Activated CD4-positive, alpha-beta T cell treated with anti-CD3 and anti-CD28 coated beads, Interleukin-2, Interleukin-4, amounts not matched to agents 100 ng/mL and 50 ng/mL, durations not matched to agents 16 hours and 8 hours (primary cell): ENCODE data around the gene MAP3K21.

Experiments
- DNase-seq: peaks from one replicate; pipeline ENCODE4 v3.0.0-alpha.2; 2020; ENCODE audit warnings: low spot score

The MAP3K21 gene

DNA sequence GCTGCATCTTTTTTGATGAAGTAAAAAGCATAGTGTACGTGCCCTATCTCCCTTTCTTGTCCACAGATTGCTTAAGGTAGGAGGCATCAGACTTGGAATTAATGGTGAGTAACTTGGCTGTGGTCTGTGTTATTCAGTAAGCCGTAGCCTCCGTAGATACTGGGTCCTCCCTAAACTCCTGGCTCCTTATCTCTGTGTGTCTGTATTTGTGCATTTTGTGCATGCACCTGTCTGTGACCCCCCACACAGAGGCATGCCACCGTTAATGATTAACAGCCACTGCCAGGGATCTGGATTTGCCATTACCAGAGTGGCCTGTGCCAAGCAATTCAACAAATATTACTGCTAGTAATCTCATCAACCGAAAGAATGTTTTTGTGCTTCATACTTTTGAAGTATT, 31.9 kb downstream of the MAP3K21 start:
- no peak for DNase-seq

DNA sequence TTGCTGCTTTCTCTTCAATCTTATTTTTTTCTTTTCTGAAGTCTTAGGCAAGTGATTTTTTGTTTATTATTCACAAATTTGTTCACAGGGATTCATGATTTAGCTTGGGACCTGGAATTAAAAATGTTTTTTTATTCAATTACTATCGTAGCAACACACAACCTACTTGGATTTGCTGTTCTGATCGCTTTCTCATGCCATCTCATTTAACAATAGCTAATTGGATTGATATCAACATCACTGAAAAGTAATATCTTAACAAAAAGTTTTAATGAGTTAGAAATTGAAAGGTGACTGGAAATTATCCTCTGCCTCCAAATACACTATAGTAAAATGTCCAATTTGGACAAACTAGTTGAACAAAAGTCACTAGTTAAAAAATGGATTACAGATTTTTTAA, 32.4 kb downstream of the MAP3K21 start:
- DNase-seq: no peak

- no peak for DNase-seq
Measured at GRCh38 chr1:233360525-233361102, 33.1 kb downstream of the MAP3K21 start.

GRCh38 chr1:233361876-233362275, 34.4 kb downstream of the MAP3K21 start:
- DNase-seq: no peak

GRCh38 chr1:233362743-233363142, 35.2 kb downstream of the MAP3K21 start:
- DNase-seq: no peak

DNA sequence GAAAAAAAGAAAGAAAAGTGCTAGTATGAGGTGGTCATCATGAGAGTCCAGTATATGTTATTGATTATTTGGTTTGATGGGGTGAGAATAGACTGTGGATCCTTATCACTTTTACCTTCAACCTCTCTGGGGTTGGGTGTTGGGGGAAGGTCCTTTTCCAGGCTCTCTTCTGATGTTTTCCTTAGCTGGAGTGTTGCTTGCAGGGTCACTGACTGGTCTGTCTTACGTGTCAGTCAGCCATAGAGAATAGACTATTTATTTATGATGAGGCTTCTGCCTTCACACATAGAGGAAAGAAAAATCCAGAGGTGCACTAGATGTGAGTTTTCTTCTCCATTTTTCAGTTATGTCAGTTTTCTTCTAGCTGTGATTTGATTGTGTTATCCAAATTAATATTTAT, 36.5 kb downstream of the MAP3K21 start:
- DNase-seq: no peak

GRCh38 chr1:233364695-233365539, 37.4 kb downstream of the MAP3K21 start:
- no peak for DNase-seq

GRCh38 chr1:233366575-233366974, 39.1 kb downstream of the MAP3K21 start:
- DNase-seq: no peak

GRCh38 chr1:233367057-233367803, 39.7 kb downstream of the MAP3K21 start:
- no peak for DNase-seq

DNA sequence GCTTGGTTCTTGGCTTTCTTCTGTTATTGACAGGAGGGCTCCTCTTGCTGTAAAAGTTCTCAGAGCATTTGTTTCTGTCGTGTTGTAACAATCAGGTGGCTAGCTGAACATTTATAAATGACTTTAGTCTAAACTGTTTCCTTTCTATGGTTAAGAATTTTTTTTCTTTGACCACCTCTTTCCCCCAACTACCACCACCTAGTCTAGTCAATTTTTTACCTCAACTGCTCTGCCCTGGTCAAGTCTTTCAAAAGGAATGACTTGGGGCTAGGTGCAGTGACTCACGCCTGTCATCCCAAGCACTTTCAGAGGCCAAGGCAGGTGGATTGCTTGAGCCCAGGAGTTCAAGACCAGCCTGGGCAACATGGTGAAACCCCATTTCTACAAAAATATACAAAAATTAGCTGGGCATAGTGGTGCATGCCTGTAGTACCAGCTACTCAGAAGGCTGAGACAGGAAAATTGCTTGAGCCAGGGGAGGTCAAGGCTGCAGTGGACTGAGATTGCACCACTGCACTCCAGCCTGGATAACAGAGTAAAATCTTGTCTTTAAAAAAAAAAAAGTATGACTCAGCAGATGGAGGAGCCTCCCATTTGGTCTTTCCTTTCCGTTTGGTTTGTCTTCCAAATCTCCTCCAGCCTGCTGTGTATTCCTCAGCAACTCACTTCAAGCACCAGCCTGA, 40.7 kb downstream of the MAP3K21 start:
- no peak for DNase-seq

GRCh38 chr1:233368789-233369130, 41.2 kb downstream of the MAP3K21 start:
- no peak for DNase-seq

DNA sequence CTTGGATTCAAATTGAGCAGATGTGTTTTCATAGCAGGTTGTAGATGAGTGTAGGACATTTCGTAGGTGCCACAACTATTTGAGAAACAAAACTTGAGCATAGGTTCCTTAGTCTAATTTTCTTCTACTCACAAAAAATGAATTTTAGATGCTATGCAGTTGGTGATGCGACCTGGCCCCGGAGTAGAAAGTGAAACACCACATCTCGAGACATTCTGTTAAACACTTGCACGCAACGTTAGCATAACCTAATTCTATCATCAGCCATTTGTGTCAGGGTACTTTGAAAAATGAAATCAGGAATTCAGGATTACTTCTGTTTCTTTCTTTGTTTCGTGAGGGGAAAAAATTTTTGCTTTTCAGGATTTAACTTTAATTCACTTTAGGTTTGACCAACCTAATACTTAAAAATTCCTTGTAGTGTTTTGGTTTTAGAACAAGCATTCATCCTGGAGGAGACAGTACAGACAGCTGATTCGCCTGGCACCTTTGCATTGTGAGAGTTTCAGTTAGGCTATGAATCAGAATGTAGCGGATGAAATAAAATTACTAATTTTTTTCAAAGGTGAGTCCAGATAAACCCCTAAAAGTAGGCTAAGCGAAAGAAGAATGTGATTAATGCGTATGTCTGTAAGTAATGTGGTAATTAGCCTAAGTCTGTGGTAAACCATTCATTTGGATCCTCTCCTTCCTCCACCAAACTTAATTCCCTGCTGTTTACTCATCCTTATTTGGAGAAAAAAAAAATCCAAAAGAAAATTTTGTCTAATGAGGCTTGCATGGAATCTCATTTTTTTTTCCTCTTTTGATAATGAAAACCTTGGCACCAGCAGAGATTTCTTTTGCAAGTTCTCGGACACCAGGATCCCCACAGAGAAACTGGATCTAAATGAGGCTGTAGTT, 44.9 kb downstream of the MAP3K21 start:
- DNase-seq: peak; percentile 40

- DNase-seq: no peak
Measured at GRCh38 chr1:233373226-233373625, 45.7 kb downstream of the MAP3K21 start.

DNA sequence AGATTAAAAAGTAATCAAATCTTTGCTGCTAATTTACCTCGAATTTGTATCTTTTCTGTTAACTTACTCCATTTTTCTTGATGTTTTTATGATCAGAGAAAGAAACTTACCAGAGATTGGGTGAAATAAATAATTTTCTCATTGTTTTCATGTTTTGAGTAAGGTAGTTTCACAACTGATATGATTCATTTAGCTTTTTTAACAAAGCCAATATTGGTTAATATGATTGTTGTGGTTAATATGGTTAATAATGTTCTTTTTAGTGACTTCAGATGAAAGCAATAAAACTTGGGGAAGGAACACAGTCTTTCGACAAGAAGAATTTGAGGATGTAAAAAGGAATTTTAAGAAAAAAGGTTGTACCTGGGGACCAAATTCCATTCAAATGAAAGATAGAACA, 48.1 kb downstream of the MAP3K21 start:
- peak; percentile 13 for DNase-seq

- DNase-seq: no peak
Measured at GRCh38 chr1:233376382-233377110, 49.0 kb downstream of the MAP3K21 start.

GRCh38 chr1:233379869-233380438, 52.4 kb downstream of the MAP3K21 start:
- no peak for DNase-seq

DNA sequence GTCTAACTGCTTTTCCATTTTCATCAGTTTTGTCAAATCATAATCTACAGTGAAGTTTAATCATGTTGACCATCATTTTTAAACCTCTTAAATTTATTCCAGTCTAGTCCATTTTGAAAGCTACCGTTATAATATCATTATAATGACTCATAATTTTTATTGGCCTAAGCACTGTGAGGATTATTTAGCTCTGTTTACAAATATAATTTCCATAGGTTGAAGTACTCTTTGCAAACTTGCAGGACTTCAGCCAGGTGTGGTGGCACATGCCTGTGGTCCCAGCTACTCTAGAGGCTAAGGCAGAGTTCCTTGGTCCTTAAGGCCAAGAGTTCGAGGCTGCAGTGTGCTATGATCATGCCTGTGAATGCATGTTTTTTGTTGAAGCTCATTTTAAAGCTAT, 54.3 kb downstream of the MAP3K21 start:
- no peak for DNase-seq

DNA sequence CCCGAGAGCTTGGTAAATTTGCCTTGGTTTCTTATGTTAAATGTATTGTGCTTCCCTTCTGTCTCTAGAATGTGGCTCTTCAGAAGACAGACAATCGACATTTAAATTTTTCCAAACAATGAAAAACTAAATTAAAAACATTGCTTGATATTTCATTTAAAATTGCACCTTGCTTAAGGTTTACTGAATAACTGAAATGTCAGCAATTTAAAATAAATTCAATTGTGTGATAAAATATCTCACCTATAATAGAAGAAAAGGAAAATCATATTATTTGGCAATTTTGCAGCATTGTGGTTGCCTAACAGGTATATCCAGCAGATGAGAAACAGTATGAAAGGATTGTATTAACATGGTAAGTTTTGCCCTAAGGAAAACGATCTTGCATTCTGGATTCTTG, 56.5 kb downstream of the MAP3K21 start:
- no peak for DNase-seq

DNA sequence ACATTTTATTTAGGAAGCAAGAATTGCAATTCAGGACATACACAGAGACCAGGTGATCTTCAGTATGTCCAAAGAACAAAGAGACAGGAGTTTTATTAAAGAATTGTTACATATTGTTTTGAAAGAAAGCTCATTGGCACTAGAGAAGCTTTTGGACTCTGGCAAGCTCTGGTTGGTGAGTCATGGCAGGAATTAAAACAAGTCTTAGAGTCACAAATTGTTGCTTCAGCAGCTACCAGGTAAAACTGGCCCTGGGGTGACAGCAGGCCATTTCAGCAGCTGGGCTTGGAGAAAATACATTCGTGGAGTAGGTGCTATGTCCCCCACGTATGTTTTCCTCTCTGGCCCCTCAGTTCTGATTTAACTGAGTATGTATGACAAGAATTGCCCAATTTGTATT, 58.8 kb downstream of the MAP3K21 start:
- DNase-seq: no peak

GRCh38 chr1:233387585-233387984, 60.1 kb downstream of the MAP3K21 start:
- DNase-seq: no peak

DNA sequence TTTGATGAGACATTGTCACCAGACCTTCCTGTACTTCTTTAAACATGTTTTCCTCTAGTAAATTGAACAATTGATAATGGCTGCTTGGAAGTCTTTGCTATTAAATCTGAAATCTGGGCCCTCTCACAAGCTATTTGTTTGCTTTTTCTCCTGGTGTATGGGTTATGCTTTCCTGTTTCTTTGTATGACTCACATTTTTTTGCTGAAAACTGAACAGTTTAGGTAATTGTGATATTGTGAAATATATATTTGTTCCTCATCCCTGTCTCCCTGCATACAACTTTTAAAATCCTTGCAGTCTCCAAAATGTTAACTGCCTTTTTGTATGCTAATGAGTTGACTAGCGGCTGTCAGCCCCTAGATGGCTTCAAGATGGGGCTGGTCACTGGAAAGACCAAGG, 61.6 kb downstream of the MAP3K21 start:
- DNase-seq: no peak
